Measurements from ENCODE around the gene BRSK2.
"Not testable (repeated sequence)": the region's sequence is repeated elsewhere in the genome, so short reads cannot be mapped to it uniquely, and the experiment has no call there.

The BRSK2 gene

GRCh38 chr11:1397862-1398527 lies 8.3 kb downstream of the BRSK2 start:
- DNase-seq: no peak

- DNase-seq: no peak
Observed at GRCh38 chr11:1398528-1399235, 8.9 kb downstream of the BRSK2 start.

GRCh38 chr11:1399386-1400316 lies 9.9 kb downstream of the BRSK2 start:
- no peak for DNase-seq

GRCh38 chr11:1400317-1401170 lies 10.8 kb downstream of the BRSK2 start:
- DNase-seq: no peak

- no peak for DNase-seq
Observed at GRCh38 chr11:1401171-1401445, 11.4 kb downstream of the BRSK2 start.

GRCh38 chr11:1401656-1402221 lies 12.0 kb downstream of the BRSK2 start:
- no peak for DNase-seq

- no peak for DNase-seq
Observed at GRCh38 chr11:1402355-1403077, 12.8 kb downstream of the BRSK2 start.

GRCh38 chr11:1403078-1403620 lies 13.4 kb downstream of the BRSK2 start:
- DNase-seq: no peak

GRCh38 chr11:1403721-1404460 lies 14.2 kb downstream of the BRSK2 start:
- DNase-seq: no peak

GRCh38 chr11:1404461-1405185 lies 14.9 kb downstream of the BRSK2 start:
- DNase-seq: no peak

- DNase-seq: no peak
Observed at GRCh38 chr11:1405186-1406020, 15.7 kb downstream of the BRSK2 start.

- no peak for DNase-seq
Observed at GRCh38 chr11:1406571-1407485, 17.1 kb downstream of the BRSK2 start.

- no peak for DNase-seq
Observed at GRCh38 chr11:1407668-1408067, 17.9 kb downstream of the BRSK2 start.

- no peak for DNase-seq
Observed at GRCh38 chr11:1408346-1408745, 18.6 kb downstream of the BRSK2 start.

- DNase-seq: no peak
Observed at GRCh38 chr11:1409108-1409851, 19.5 kb downstream of the BRSK2 start.

GRCh38 chr11:1409852-1410125 lies 20.1 kb downstream of the BRSK2 start:
- DNase-seq: not testable (repeated sequence)

Measured in GF-D8 (cell line).